ENCODE data around the gene TAF6.
A peak's percentile ranks its signal among the peaks of the same experiment; 100 is the strongest.

TAF6 gene

GRCh38 chr7:100160067-100160466, 40.9 kb upstream of the TAF6 start:
- DNase-seq (ENCODE audit: low read depth), result no peak
- TF ChIP-seq CTCF (conservative IDR thresholded peaks at IDR 0.05; ENCODE audit: control insufficient read depth, insufficient read depth, low read depth, low read length), result no peak
- no peak overlapping the region for H3K4me3 ChIP-seq (ENCODE audit: control insufficient read depth, low read depth, low read length)

GRCh38 chr7:100159099-100159623, 40.0 kb upstream of the TAF6 start:
- TF ChIP-seq CTCF (conservative IDR thresholded peaks at IDR 0.05; ENCODE audit: control insufficient read depth, insufficient read depth, low read depth, low read length), result no peak
- peak; percentile 12 for DNase-seq (ENCODE audit: low read depth)
- H3K4me3 ChIP-seq (ENCODE audit: control insufficient read depth, low read depth, low read length), result peak overlapping the region; percentile 57

GRCh38 chr7:100158229-100159098, 39.3 kb upstream of the TAF6 start, which contains the start of gene TRAPPC14:
Gene TRAPPC14 (minus strand): TSS chr7:100158723. CDS start chr7:100158499, 224 bp downstream.
- peak within 1 kb of the TSS; percentile 57 for H3K4me3 ChIP-seq (ENCODE audit: control insufficient read depth, low read depth, low read length)
- DNase-seq (ENCODE audit: low read depth), result peak; percentile 68
- TF ChIP-seq CTCF (conservative IDR thresholded peaks at IDR 0.05; ENCODE audit: control insufficient read depth, insufficient read depth, low read depth, low read length), result no peak

DNA sequence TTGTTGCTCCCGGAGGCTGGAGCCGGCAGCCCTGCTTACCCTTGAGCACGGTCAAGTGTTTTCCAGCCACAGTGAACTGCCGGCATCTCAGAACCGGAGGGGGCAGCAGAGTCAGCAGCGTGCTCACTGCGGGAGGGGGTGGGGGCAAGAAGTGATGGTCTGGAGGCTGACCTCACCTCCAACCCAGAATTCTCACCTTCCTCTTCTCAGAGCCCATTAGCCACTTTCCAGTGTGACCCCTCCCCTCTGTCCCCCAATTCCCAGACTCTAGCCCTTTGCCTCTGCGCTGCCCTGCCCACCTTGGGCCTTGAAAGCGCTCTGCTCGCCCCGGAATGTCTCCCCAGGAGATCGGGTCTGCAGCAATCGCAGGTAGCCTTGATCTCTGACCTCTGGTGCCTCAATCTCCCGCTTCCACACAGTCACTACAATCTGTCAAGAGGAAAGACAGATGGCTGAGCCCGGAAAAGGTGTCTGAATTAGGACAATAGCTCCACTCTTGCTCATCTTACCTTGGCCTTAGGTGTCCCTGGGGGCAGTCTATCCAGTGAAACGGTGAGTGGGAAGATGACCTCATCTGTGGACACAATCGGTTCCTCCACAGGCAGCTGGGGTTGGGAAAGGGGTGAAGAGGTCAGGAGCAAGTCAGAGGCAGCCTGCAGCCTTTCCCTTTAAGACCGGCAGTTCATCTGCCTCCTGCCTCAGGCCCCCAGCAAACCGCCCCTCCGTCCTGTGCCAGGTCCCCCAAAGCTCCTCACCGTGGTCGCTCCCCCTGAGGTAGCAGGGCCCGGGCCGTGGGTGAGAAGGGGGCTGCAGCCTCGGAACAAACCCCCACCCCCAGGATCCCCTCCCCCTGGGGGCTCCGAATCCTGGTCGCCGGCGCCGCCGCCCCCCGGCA, 38.4 kb upstream of the TAF6 start:
- peak; percentile 27 for TF ChIP-seq CTCF (conservative IDR thresholded peaks at IDR 0.05; ENCODE audit: control insufficient read depth, insufficient read depth, low read depth, low read length)
- DNase-seq (ENCODE audit: low read depth), result peak; percentile 82

GRCh38 chr7:100157069-100157333, 37.8 kb upstream of the TAF6 start:
- no peak for TF ChIP-seq CTCF (conservative IDR thresholded peaks at IDR 0.05; ENCODE audit: control insufficient read depth, insufficient read depth, low read depth, low read length)

More for the DNA sequence above, 38.4 kb upstream of the TAF6 start:
- peak overlapping the region; percentile 57 for H3K4me3 ChIP-seq (ENCODE audit: control insufficient read depth, low read depth, low read length)

DNA sequence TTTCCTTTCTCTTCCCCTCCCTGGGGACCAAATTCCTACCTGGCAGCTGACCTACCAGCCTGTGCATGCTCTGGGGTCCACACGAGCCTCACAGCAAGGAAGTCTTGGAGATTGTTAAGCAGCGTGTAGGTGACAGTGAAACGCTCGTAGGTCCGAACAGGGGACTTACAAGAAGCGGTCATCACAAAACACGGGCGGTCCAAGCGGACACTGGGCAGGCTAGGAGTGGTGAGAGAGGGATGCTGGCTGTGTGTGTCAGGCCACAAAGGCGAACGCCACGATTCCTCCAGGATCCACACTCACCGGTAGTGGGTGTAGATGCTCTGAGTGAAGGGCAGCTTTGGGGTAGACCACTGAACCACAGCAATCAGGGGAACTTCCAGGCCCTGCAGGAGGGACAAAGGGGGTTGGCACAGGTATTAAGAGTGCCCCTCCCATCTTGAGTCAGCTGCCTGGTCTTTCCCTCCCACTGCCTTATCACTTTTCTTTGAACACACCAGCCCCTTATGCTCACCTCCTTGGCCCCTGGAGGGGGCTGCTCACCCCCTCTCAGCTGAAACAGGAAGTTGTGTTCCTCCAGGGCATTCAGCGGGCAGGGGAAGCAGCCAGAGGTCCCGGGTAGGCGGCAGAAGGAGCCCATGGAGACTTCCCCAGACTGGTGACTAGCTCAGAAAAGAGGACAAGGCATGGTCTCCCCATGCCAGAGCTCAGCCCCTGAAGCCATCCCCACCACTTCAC, 37.3 kb upstream of the TAF6 start:
- TF ChIP-seq CTCF (conservative IDR thresholded peaks at IDR 0.05; ENCODE audit: control insufficient read depth, insufficient read depth, low read depth, low read length), result no peak
- no peak overlapping the region for H3K4me3 ChIP-seq (ENCODE audit: control insufficient read depth, low read depth, low read length)
- no peak for DNase-seq (ENCODE audit: low read depth)

More at GRCh38 chr7:100157069-100157333, 37.8 kb upstream of the TAF6 start:
- H3K4me3 ChIP-seq (ENCODE audit: control insufficient read depth, low read depth, low read length), result peak overlapping the region; percentile 57
- DNase-seq (ENCODE audit: low read depth), result no peak
